Measurements from ENCODE around the gene ZBED4.

DNA sequence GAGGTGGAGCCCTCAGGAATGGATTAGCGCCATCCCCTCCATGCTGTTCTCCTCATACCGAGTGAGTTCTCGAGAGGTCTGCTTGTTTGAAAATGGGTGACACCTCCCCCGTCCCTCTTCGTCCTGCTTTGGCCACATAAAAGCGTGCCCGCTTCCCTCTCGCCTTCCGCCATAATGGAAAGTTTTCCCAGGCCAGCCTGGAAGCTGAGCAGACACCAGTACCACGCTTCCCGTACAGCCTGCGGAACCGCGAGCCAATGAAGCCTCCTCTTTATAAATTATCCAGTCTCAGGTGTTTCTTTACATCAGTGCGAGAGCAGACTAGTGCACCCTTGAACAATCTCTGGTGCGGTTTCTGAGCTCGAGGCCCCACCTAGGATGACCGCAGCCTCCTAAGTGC is 51.8 kb downstream of the ZBED4 start:
- TF ChIP-seq, protein P1, sequence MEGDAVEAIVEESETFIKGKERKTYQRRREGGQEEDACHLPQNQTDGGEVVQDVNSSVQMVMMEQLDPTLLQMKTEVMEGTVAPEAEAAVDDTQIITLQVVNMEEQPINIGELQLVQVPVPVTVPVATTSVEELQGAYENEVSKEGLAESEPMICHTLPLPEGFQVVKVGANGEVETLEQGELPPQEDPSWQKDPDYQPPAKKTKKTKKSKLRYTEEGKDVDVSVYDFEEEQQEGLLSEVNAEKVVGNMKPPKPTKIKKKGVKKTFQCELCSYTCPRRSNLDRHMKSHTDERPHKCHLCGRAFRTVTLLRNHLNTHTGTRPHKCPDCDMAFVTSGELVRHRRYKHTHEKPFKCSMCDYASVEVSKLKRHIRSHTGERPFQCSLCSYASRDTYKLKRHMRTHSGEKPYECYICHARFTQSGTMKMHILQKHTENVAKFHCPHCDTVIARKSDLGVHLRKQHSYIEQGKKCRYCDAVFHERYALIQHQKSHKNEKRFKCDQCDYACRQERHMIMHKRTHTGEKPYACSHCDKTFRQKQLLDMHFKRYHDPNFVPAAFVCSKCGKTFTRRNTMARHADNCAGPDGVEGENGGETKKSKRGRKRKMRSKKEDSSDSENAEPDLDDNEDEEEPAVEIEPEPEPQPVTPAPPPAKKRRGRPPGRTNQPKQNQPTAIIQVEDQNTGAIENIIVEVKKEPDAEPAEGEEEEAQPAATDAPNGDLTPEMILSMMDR (IDR thresholded peaks at IDR 0.05; ENCODE audit: insufficient read depth, low read depth, low read length), result no peak
- no peak for TF ChIP-seq EZH2 (IDR thresholded peaks at IDR 0.05; ENCODE audit: insufficient read depth, low read length)

All from astrocyte (in vitro differentiated cells and primary cell).